WTC11 (cell line): Measurements from ENCODE around the gene KRT72. TPM values are rescaled to one million over a fixed set of nuclear protein-coding genes. Genes with fewer than 3 reads are reported as not detected.

Source experiments
- ATAC-seq: fragments of 200-7000 bp; cut with Tn5 transposase; 2 replicates; pipeline ENCODE4 v1.10.0; 2021; ENCODE audit warnings: mild to moderate bottlenecking, moderate library complexity
- CTCF ChIA-PET: fragments of 300-600 bp; sonication (Branson Sonifier 250); formaldehyde crosslinking; loops from one replicate; lab custom pipeline; 2021; ENCODE audit warnings: antibody characterized with exemption; lab: Charles Lee
- POLR2A ChIA-PET: fragments of 350-600 bp; sonication (Branson Sonifier 250); formaldehyde crosslinking; loops from one replicate; lab custom pipeline; 2021; ENCODE audit warnings: antibody characterized with exemption; lab: Charles Lee
- DNase-seq: peaks from one replicate; pipeline ENCODE4 v3.0.0; 2021; ENCODE audit warnings: low spot score
- H3K27ac Mint-ChIP-seq: 2 replicates; pipeline ENCODE4 v1.8.0; 2021; ENCODE audit warnings: mixed read lengths
- H3K27me3 Mint-ChIP-seq: 2 replicates; pipeline ENCODE4 v1.8.0; 2021; ENCODE audit warnings: low read depth, mild to moderate bottlenecking, moderate library complexity, mixed read lengths
- H3K36me3 Mint-ChIP-seq: 2 replicates; pipeline ENCODE4 v1.8.0; 2021; ENCODE audit warnings: mixed read lengths
- H3K4me1 Mint-ChIP-seq: 2 replicates; pipeline ENCODE4 v1.8.0; 2022; ENCODE audit warnings: mixed read lengths
- H3K4me3 Mint-ChIP-seq: 2 replicates; pipeline ENCODE4 v1.8.0; 2021; ENCODE audit warnings: mild to moderate bottlenecking, moderate library complexity, mixed read lengths
- H3K9me3 Mint-ChIP-seq: 2 replicates; pipeline ENCODE4 v1.8.0; 2021; ENCODE audit warnings: mixed read lengths
- ATF3 ChIP-seq: sonication (generic); formaldehyde crosslinking; conservative IDR thresholded peaks from 2 replicates; pipeline ENCODE4 v1.8.1; 2022; ENCODE audit warnings: mild to moderate bottlenecking, missing genetic modification reagents
- E2F4 ChIP-seq: sonication (generic); formaldehyde crosslinking; IDR thresholded peaks from 2 replicates; pipeline ENCODE4 v1.8.1; 2022; ENCODE audit warnings: low read depth, mild to moderate bottlenecking, moderate library complexity, missing genetic modification reagents, borderline replicate concordance
- FOXK1 ChIP-seq: sonication (generic); formaldehyde crosslinking; IDR thresholded peaks from 2 replicates; pipeline ENCODE4 v1.8.0; 2022; ENCODE audit warnings: mild to moderate bottlenecking, moderate library complexity, missing genetic modification reagents
- FOXP4 ChIP-seq: sonication (generic); formaldehyde crosslinking; IDR thresholded peaks from 2 replicates; pipeline ENCODE4 v1.8.0; 2022; ENCODE audit warnings: mild to moderate bottlenecking, missing genetic modification reagents
- HMGA2 ChIP-seq: fragments of 250-450 bp; sonication (Bioruptor Pico); IDR thresholded peaks from 2 replicates; pipeline ENCODE4 v1.4.0; 2021; ENCODE audit warnings: mild to moderate bottlenecking, moderate library complexity
- JUN ChIP-seq: sonication (generic); formaldehyde crosslinking; IDR thresholded peaks from 2 replicates; pipeline ENCODE4 v1.8.0; 2023; ENCODE audit warnings: mild to moderate bottlenecking, missing genetic modification reagents
- KAT7 ChIP-seq: sonication (generic); formaldehyde crosslinking; IDR thresholded peaks from 2 replicates; pipeline ENCODE4 v1.8.1; 2023; ENCODE audit warnings: missing genetic modification reagents, mild to moderate bottlenecking, borderline replicate concordance
- OVOL2 ChIP-seq: fragments of 250-450 bp; sonication (Bioruptor Pico); IDR thresholded peaks from 2 replicates; pipeline ENCODE4 v1.9.0; 2021; ENCODE audit warnings: mild to moderate bottlenecking, borderline replicate concordance
- RORB ChIP-seq: fragments of 250-450 bp; sonication (Bioruptor Pico); IDR thresholded peaks from 2 replicates; pipeline ENCODE4 v1.9.0; 2021; ENCODE audit warnings: mild to moderate bottlenecking
- STAT6 ChIP-seq: sonication (generic); formaldehyde crosslinking; conservative IDR thresholded peaks from 2 replicates; pipeline ENCODE4 v1.8.1; 2023; ENCODE audit warnings: mild to moderate bottlenecking, low read depth, missing genetic modification reagents, moderate library complexity
- TEAD1 ChIP-seq: sonication (generic); formaldehyde crosslinking; IDR thresholded peaks from 2 replicates; pipeline ENCODE4 v1.8.0; 2022; ENCODE audit warnings: mild to moderate bottlenecking, missing genetic modification reagents
- ZMAT4 ChIP-seq: fragments of 250-450 bp; sonication (Bioruptor Pico); IDR thresholded peaks from 2 replicates; pipeline ENCODE4 v1.9.0; 2021; ENCODE audit warnings: mild to moderate bottlenecking
- ZNF281 ChIP-seq: sonication (generic); formaldehyde crosslinking; IDR thresholded peaks from 2 replicates; pipeline ENCODE4 v1.8.0; 2023; ENCODE audit warnings: mild to moderate bottlenecking, missing genetic modification reagents
- ZNF532 ChIP-seq: fragments of 250-450 bp; sonication (Bioruptor Pico); IDR thresholded peaks from 2 replicates; pipeline ENCODE4 v1.9.0; 2021; ENCODE audit warnings: mild to moderate bottlenecking, borderline replicate concordance
- total RNA-seq: library from RNA; stranded (reverse); gene quantifications from 3 replicates; pipeline ENCODE4 v1.2.3, GENCODE V29; 2021

The KRT72 gene
- total RNA-seq, 1 experiment from 2014 or later, result not detected

GRCh38 chr12:52631264-52631663, 30.0 kb upstream of the KRT72 start (continued):
- no peak for TF ChIP-seq ZNF532 (CRISPR knock-in tag)
- TF ChIP-seq FOXP4 (CRISPR knock-in tag), result no peak
- no peak for TF ChIP-seq E2F4 (CRISPR knock-in tag)
- TF ChIP-seq FOXK1 (CRISPR knock-in tag), result no peak
- no peak for TF ChIP-seq HMGA2 (CRISPR knock-in tag)
- TF ChIP-seq TEAD1 (CRISPR knock-in tag), result no peak

- Mint-ChIP-seq H3K36me3 (no peaks in the 10 kb centered on the region), H3K4me3 (no peak overlapping the region), H3K4me1 (peaks cover 6% of the 10 kb centered on the region), H3K9me3 (no peaks in the 10 kb centered on the region), H3K27ac (no peak overlapping the region)
- no peak for ATAC-seq
- POLR2A ChIA-PET, result no interaction called here
- TF ChIP-seq OVOL2, result no peak
- no peak for TF ChIP-seq ZNF281 (CRISPR knock-in tag)
- no peak for TF ChIP-seq RORB (CRISPR knock-in tag)
- no peak for TF ChIP-seq JUN (CRISPR knock-in tag)
- no peak for TF ChIP-seq ZMAT4 (CRISPR knock-in tag)
- TF ChIP-seq ATF3 (CRISPR knock-in tag), result no peak
- TF ChIP-seq HMGA2 (CRISPR knock-in tag), result no peak
- TF ChIP-seq KAT7 (CRISPR knock-in tag), result no peak
- TF ChIP-seq FOXK1 (CRISPR knock-in tag), result no peak
- no peak for TF ChIP-seq STAT6 (CRISPR knock-in tag)
- TF ChIP-seq, all 79 proteins: peak for 0
- no peak for DNase-seq
- CTCF ChIA-PET, result no interaction called here
- H3K27me3 Mint-ChIP-seq, result no peaks in the 10 kb centered on the region
These were observed 29.4 kb upstream of the KRT72 start for GRCh38 chr12:52630599-52631200.
